Erythroblast (primary cell): Measurements from ENCODE around the gene ACACB.

Experiments
- GATA1 ChIP-seq: IDR thresholded peaks from 2 replicates; pipeline ENCODE4 v1.6.1; 2011; ENCODE audit warnings: low read depth, mild to moderate bottlenecking, control low read depth, low read length, moderate library complexity
- POLR2A ChIP-seq: IDR thresholded peaks from 2 replicates; pipeline ENCODE4 v1.6.1; 2011; ENCODE audit warnings: mild to moderate bottlenecking, low read length

- TF ChIP-seq POLR2A (no peak), GATA1 (no peak)
Measured at GRCh38 chr12:109116611-109116949, 193 bp downstream of the ACACB start.
